Adrenal gland (tissue), 12 donors: ENCODE data around the gene JAK2. TPM values are rescaled to one million over a fixed set of nuclear protein-coding genes. Genes with fewer than 3 reads are reported as not detected.

ENCODE experiments used
- DNase-seq, 7 donors: peaks; one replicate each; pipeline ENCODE4 v3.0.0-alpha.2; 2019 to 2020
- H3K27ac ChIP-seq, 5 donors: fragments of 200-600 bp; sonication (generic) in 4 of 5; 1 replicate in 3 of 5; 2 replicates in 2 of 5; pipeline versions ENCODE4 v1.5.1 to v1.8.0; 2016 to 2020; ENCODE audit warnings: mild to moderate bottlenecking in 1 of 5
- H3K27me3 ChIP-seq: fragments of 200-600 bp; 2 replicates; pipeline ENCODE4 v1.8.0; 2021
- H3K36me3 ChIP-seq, 2 donors: fragments of 200-600 bp; replicated peaks in 1 of 2; 1 replicate in 1 of 2; 2 replicates in 1 of 2; pipeline versions ENCODE4 v1.5.1 to v1.8.0; 2018 to 2022
- H3K4me1 ChIP-seq, 2 donors: fragments of 200-600 bp; replicated peaks in 1 of 2; 1 replicate in 1 of 2; 2 replicates in 1 of 2; pipeline versions ENCODE4 v1.5.1 to v1.8.0; 2018 to 2021
- H3K4me3 ChIP-seq, 4 donors: fragments of 200-600 bp; sonication (generic) in 3 of 4; one replicate each; pipeline ENCODE4 v1.5.1; 2016 to 2018
- H3K9me3 ChIP-seq, 3 donors: fragments of 200-600 bp; sonication (generic) in 1 of 3; replicated peaks in 1 of 3; 1 replicate in 2 of 3; 2 replicates in 1 of 3; pipeline versions ENCODE4 v1.5.1 to v1.8.0; 2016 to 2021
- CTCF ChIP-seq, 6 experiments: fragments of 450-650 bp in 4 of 6; fragments of 200-600 bp in 2 of 6; sonication (generic) in 1 of 6; IDR thresholded peaks; 1 replicate in 5 of 6; 2 replicates in 1 of 6; pipeline versions ENCODE4 v1.5.1 to v1.8.0; 2016 to 2021; ENCODE audit warnings: antibody characterized with exemption in 6 of 6, mild to moderate bottlenecking in 2 of 6, moderate library complexity in 1 of 6
- POLR2A ChIP-seq, 2 donors: fragments of 450-650 bp; IDR thresholded peaks; one replicate each; pipeline ENCODE4 v1.6.1; 2017; ENCODE audit warnings: antibody characterized with exemption in 2 of 2, mild to moderate bottlenecking in 2 of 2, moderate library complexity in 1 of 2
- WGBS, 4 donors: extraction: QIAGEN DNeasy Blood & Tissue Kit in 2 of 4; methylation state at CpG; one replicate each; pipeline versions ENCODE4 v1.1.5 to v1.1.7; 2013 to 2017; 5-methylcytosine and 5-hydroxymethylcytosine counted together
- intact Hi-C, 2 donors: fragments of 100-400 bp; cut with DNase I; formaldehyde crosslinking; loops; one replicate each; pipeline versions ENCODE4 v1.14.1 to v1.15.0; 2022 to 2023
- polyA plus RNA-seq, 3 donors: library from polyadenylated mRNA; stranded (reverse); fragments of 200-250 nt in 2 of 3; fragments of 350-450 nt in 1 of 3; fragmentation: Illumina TruSeq in 1 of 3; extraction: RNeasy Lipid Tissue Mini Kit (QIAGEN cat#74804) in 1 of 3; gene quantifications; one replicate each; pipeline ENCODE4 v1.2.3, GENCODE V29; 2013 to 2014
- total RNA-seq, 9 donors: library from RNA; depleted of rRNA in 4 of 9; stranded (reverse); fragments of >200 nt in 4 of 9; fragments of 120-200 nt in 1 of 9; fragmentation: NEBNext Ultra II Directional in 1 of 9; extraction: Animal tissue kit (Norgen Biotek cat#: 25700) in 1 of 9; gene quantifications; one replicate each; pipeline versions ENCODE4 v1.1.0 to v1.2.4, GENCODE V29; 2013 to 2023
- donor health status: healthy with polysubstance abuse.
- donor health status: Bipolar disorder and iron deficiency.
- donor health status: DM: yes; HTN: yes; CAD: no.
- donor health status: DM: no; HTN: no; CAD: no.
- donor health status: DM: no; HTN: no; CAD: no.
- donor health status: DM: yes; HTN: yes; CAD: no.

JAK2 gene
- total and polyA plus RNA-seq, 12 donors = 3.5 to 21.0 (median 12.5) TPM

- Histone ChIP-seq H3K9me3 (no peaks in the 10 kb centered on the region), H3K27me3 (no peaks in the 10 kb centered on the region), H3K4me3 (no peak overlapping the region), H3K36me3 (peaks cover 0 to 22% of the 10 kb centered on the region in 2 donors), H3K27ac (no peak overlapping the region), H3K4me1 (no peaks in the 10 kb centered on the region)
- intact Hi-C loops = no loop called here
- WGBS, 4 donors = 90 to 100% (median 98%) methylated on average over 2 to 10 of the region's 10 CpGs
- TF ChIP-seq CTCF (IDR thresholded peaks at IDR 0.05) = no peak
- no peak for TF ChIP-seq POLR2A (IDR thresholded peaks at IDR 0.05)
- DNase-seq = no peak
These were observed 128.5 kb downstream of the JAK2 start for GRCh38 chr9:5113523-5113922.

GRCh38 chr9:5113994-5114748 lies 129.1 kb downstream of the JAK2 start:
- Histone ChIP-seq H3K36me3 (peaks cover 0 to 22% of the 10 kb centered on the region in 2 donors), H3K9me3 (no peaks in the 10 kb centered on the region), H3K4me1 (no peaks in the 10 kb centered on the region), H3K27ac (no peak overlapping the region), H3K27me3 (no peaks in the 10 kb centered on the region), H3K4me3 (no peak overlapping the region)
- 95 to 99% (median 97%) methylated on average over 5 to 22 of the region's 22 CpGs for WGBS, 4 donors
- peak in 1 of 7 donors; percentile 19 for DNase-seq
- TF ChIP-seq POLR2A (IDR thresholded peaks at IDR 0.05) (no peak), CTCF (IDR thresholded peaks at IDR 0.05) (no peak)
- intact Hi-C loops = no loop called here

GRCh38 chr9:5122116-5122515 lies 137.0 kb downstream of the JAK2 start:
- Histone ChIP-seq H3K36me3 (peaks cover 0 to 10% of the 10 kb centered on the region in 2 donors), H3K27me3 (no peaks in the 10 kb centered on the region), H3K9me3 (no peaks in the 10 kb centered on the region), H3K27ac (no peak overlapping the region), H3K4me1 (no peaks in the 10 kb centered on the region), H3K4me3 (no peak overlapping the region)
- TF ChIP-seq CTCF (IDR thresholded peaks at IDR 0.05) = no peak
- no peak for TF ChIP-seq POLR2A (IDR thresholded peaks at IDR 0.05)
- intact Hi-C loops = no loop called here
- WGBS, 4 donors = 78 to 90% (median 85%) methylated on average over 1 of the region's 1 CpG
- no peak for DNase-seq

GRCh38 chr9:5122516-5122915 lies 137.4 kb downstream of the JAK2 start:
- Histone ChIP-seq H3K36me3 (peaks cover 0 to 10% of the 10 kb centered on the region in 2 donors), H3K4me1 (no peaks in the 10 kb centered on the region), H3K9me3 (no peaks in the 10 kb centered on the region), H3K4me3 (no peak overlapping the region), H3K27me3 (no peaks in the 10 kb centered on the region), H3K27ac (no peak overlapping the region)
- DNase-seq = no peak
- WGBS, 4 donors = 72 to 81% (median 77%) methylated on average over 3 of the region's 3 CpGs
- intact Hi-C loops = no loop called here
- TF ChIP-seq POLR2A (IDR thresholded peaks at IDR 0.05) (no peak), CTCF (IDR thresholded peaks at IDR 0.05) (no peak)
